ENCODE data around the gene TUBA4B. TPM values are rescaled to one million over a fixed set of nuclear protein-coding genes. Genes with fewer than 3 reads are reported as not detected.
A peak's percentile ranks its signal among the peaks of the same experiment; 100 is the strongest.

Gene TUBA4B
- 3.5 TPM for total RNA-seq
- long read RNA-seq, partial matches to known transcripts, result 3 of 5 reads
- long read RNA-seq, other reads (novel, unspliced or antisense), result 2 of 5 reads

- intact Hi-C loops (cut with DNase I), result no loop called here
- TF ChIP-seq CTCF (IDR thresholded peaks at IDR 0.05), result no peak
- Histone ChIP-seq H3K36me3 (peaks cover 14% of the 10 kb centered on the region), H3K4me1 (peaks cover 53% of the 10 kb centered on the region), H3K9me3 (no peaks in the 10 kb centered on the region), H3K4me3 (peak within 1 kb of the TSS; percentile 72), H3K27ac (peak within 1 kb of the TSS; percentile 85), H3K27me3 (ENCODE audit: low read depth) (no peaks in the 10 kb centered on the region)
- DNase-seq (peak; percentile 66), ATAC-seq (peak; percentile 6 to 31)
These were observed at the start of gene TUBA4B for GRCh38 chr2:219252900-219253752. TUBA4B (plus strand) TSS chr2:219253243; CDS start chr2:219253408, 165 bp downstream.

- Histone ChIP-seq H3K4me3 (no peak overlapping the region), H3K4me1 (peaks cover 19% of the 10 kb centered on the region), H3K9me3 (no peaks in the 10 kb centered on the region), H3K36me3 (peaks cover 16% of the 10 kb centered on the region), H3K27ac (no peak overlapping the region), H3K27me3 (ENCODE audit: low read depth) (no peaks in the 10 kb centered on the region)
- no peak for ATAC-seq
- DNase-seq, result no peak
- intact Hi-C loops (cut with DNase I), result no loop called here
- TF ChIP-seq CTCF (IDR thresholded peaks at IDR 0.05), result no peak
These were observed 48.4 kb upstream of the TUBA4B start for GRCh38 chr2:219204425-219205164.

GRCh38 chr2:219205165-219205538 is 47.9 kb upstream of the TUBA4B start:
- no peak for TF ChIP-seq CTCF (IDR thresholded peaks at IDR 0.05)
- DNase-seq, result no peak
- H3K4me1 ChIP-seq, result peaks cover 19% of the 10 kb centered on the region

GRCh38 chr2:219205981-219206327 is 47.1 kb upstream of the TUBA4B start:
- no peak for ATAC-seq

More at GRCh38 chr2:219205165-219205538, 47.9 kb upstream of the TUBA4B start:
- Histone ChIP-seq H3K27me3 (ENCODE audit: low read depth) (no peaks in the 10 kb centered on the region), H3K9me3 (no peaks in the 10 kb centered on the region), H3K27ac (no peak overlapping the region), H3K4me3 (no peak overlapping the region), H3K36me3 (peaks cover 21% of the 10 kb centered on the region)
- intact Hi-C loops (cut with DNase I), result no loop called here
- no peak for ATAC-seq

More at GRCh38 chr2:219205981-219206327, 47.1 kb upstream of the TUBA4B start:
- no peak for DNase-seq
- peaks cover 19% of the 10 kb centered on the region for H3K4me1 ChIP-seq
- peak overlapping the region; percentile 91 for H3K27ac ChIP-seq
- intact Hi-C loops (cut with DNase I), result no loop called here
- no peaks in the 10 kb centered on the region for H3K27me3 ChIP-seq (ENCODE audit: low read depth)
- H3K36me3 ChIP-seq, result peaks cover 28% of the 10 kb centered on the region
- H3K4me3 ChIP-seq, result peak overlapping the region; percentile 76
- H3K9me3 ChIP-seq, result no peaks in the 10 kb centered on the region
- no peak for TF ChIP-seq CTCF (IDR thresholded peaks at IDR 0.05)
